HepG2 (cell line): Measurements from ENCODE around the gene AKR7A2.
"Not testable (repeated sequence)": the region's sequence is repeated elsewhere in the genome, so short reads cannot be mapped to it uniquely, and the experiment has no call there.

Experiments used
- ADNP ChIP-seq: sonication (generic); formaldehyde crosslinking; IDR thresholded peaks from 2 replicates; pipeline ENCODE4 v1.4.0; 2020; ENCODE audit warnings: missing genetic modification reagents
- ASH2L ChIP-seq: fragments of 300-600, 200-600 bp; sonication (generic); IDR thresholded peaks from 2 replicates; pipeline ENCODE4 v1.7.0; 2017; ENCODE audit warnings: low read depth, mild to moderate bottlenecking, moderate library complexity, mixed read lengths, low read length; ENCODE audit not compliant: insufficient read length
- CREB1 ChIP-seq, 2 experiments: fragments of 450-650 bp in 1 of 2; IDR thresholded peaks; 2 replicates each; pipeline ENCODE4 v1.6.1; 2016 to 2017; ENCODE audit warnings: control low read depth in 1 of 2, mild to moderate bottlenecking in 1 of 2, missing compliant biosample characterization in 1 of 2, missing genetic modification characterization in 1 of 2
- MAFF ChIP-seq: IDR thresholded peaks from 2 replicates; pipeline ENCODE4 v1.6.1; 2011; ENCODE audit warnings: low read depth, low read length, improper control_type of control experiment
- TCF12 ChIP-seq, 2 experiments: fragments of 450-650 bp in 1 of 2; sonication (generic) in 1 of 2; formaldehyde crosslinking in 1 of 2; IDR thresholded peaks; 2 replicates each; pipeline versions ENCODE4 v1.6.1 to v1.8.0; 2017 to 2022; ENCODE audit warnings: antibody characterized with exemption in 1 of 2, mild to moderate bottlenecking in 1 of 2, missing genetic modification reagents in 1 of 2, moderate library complexity in 1 of 2
- ZNF232 ChIP-seq: sonication (generic); formaldehyde crosslinking; IDR thresholded peaks from 2 replicates; pipeline ENCODE4 v1.4.0; 2020; ENCODE audit warnings: missing genetic modification reagents, borderline replicate concordance
- ZNF7 ChIP-seq: IDR thresholded peaks from 2 replicates; pipeline ENCODE4 v1.6.1; 2016; ENCODE audit warnings: missing biosample characterization, missing genetic modification reagents
- TF ChIP-seq, protein P1 (sequence below): sonication (generic); formaldehyde crosslinking; IDR thresholded peaks from 2 replicates; pipeline ENCODE4 v1.5.0; 2020; ENCODE audit warnings: mild to moderate bottlenecking, missing genetic modification reagents, moderate library complexity
- TF ChIP-seq, protein P2 (sequence below): sonication (generic); formaldehyde crosslinking; IDR thresholded peaks from 2 replicates; pipeline ENCODE4 v1.8.1; 2023; ENCODE audit warnings: mild to moderate bottlenecking, inconsistent platforms, moderate library complexity, missing genetic modification reagents, borderline replicate concordance

GRCh38 chr1:19288324-19289241 lies 23.4 kb downstream of the AKR7A2 start, which contains the start of gene AKR7A3:
- not testable (repeated sequence) for TF ChIP-seq ZNF232 (CRISPR knock-in tag); CREB1 (IDR thresholded peaks at IDR 0.05); CREB1 (CRISPR knock-in tag; IDR thresholded peaks at IDR 0.05); TCF12 (IDR thresholded peaks at IDR 0.05); TCF12 (CRISPR knock-in tag; IDR thresholded peaks at IDR 0.05); ZNF7; ADNP (CRISPR knock-in tag); MAFF; ASH2L
- TF ChIP-seq, protein P1, sequence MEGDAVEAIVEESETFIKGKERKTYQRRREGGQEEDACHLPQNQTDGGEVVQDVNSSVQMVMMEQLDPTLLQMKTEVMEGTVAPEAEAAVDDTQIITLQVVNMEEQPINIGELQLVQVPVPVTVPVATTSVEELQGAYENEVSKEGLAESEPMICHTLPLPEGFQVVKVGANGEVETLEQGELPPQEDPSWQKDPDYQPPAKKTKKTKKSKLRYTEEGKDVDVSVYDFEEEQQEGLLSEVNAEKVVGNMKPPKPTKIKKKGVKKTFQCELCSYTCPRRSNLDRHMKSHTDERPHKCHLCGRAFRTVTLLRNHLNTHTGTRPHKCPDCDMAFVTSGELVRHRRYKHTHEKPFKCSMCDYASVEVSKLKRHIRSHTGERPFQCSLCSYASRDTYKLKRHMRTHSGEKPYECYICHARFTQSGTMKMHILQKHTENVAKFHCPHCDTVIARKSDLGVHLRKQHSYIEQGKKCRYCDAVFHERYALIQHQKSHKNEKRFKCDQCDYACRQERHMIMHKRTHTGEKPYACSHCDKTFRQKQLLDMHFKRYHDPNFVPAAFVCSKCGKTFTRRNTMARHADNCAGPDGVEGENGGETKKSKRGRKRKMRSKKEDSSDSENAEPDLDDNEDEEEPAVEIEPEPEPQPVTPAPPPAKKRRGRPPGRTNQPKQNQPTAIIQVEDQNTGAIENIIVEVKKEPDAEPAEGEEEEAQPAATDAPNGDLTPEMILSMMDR: not testable (repeated sequence)
- TF ChIP-seq, protein P2, sequence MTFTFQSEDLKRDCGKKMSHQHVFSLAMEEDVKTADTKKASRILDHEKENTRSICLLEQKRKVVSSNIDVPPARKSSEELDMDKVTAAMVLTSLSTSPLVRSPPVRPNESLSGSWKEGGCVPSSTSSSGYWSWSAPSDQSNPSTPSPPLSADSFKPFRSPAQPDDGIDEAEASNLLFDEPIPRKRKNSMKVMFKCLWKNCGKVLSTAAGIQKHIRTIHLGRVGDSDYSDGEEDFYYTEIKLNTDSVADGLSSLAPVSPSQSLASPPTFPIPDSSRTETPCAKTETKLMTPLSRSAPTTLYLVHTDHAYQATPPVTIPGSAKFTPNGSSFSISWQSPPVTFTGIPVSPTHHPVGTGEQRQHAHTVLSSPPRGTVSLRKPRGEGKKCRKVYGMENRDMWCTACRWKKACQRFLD (CRISPR knock-in tag): not testable (repeated sequence)
